HCT116 (cell line): ENCODE results near the gene ST7L. TPM values are rescaled to one million over a fixed set of nuclear protein-coding genes. Genes with fewer than 3 reads are reported as not detected.

Source experiments
- ATAC-seq: fragments of 200-7000 bp; cut with Tn5 transposase; 2 replicates; pipeline ENCODE4 v1.9.1; 2020; ENCODE audit warnings: mild to moderate bottlenecking, moderate library complexity
- BruUV-seq: library from RNA; stranded (reverse); fragments of 400-500 nt; replicated peaks from 2 replicates; lab custom pipeline; 2021; lab: Mats Ljungman, UMichigan
- CTCF ChIA-PET: fragments of 300-600 bp; sonication (Branson Sonifier 250); formaldehyde crosslinking; loops from one replicate; lab custom pipeline; 2021; ENCODE audit warnings: antibody characterized with exemption; lab: Charles Lee
- POLR2A ChIA-PET: fragments of 300-600, 350-600 bp; sonication (Branson Sonifier 250); formaldehyde crosslinking; loops from one replicate; lab custom pipeline; 2021; ENCODE audit warnings: antibody characterized with exemption; lab: Charles Lee
- RAD21 ChIA-PET, 2 experiments: fragments of 300-600 bp; sonication (Branson Sonifier 250); formaldehyde crosslinking; loops; one replicate each; lab custom pipeline; 2023; ENCODE audit warnings: low total read pairs in 2 of 2; ENCODE audit not compliant: uncharacterized antibody in 2 of 2, unreplicated experiment in 2 of 2, low non-redundant PET in 1 of 2; lab: Charles Lee
- DNase-seq: peaks from one replicate; pipeline ENCODE4 v3.0.0-alpha.2; 2010; ENCODE audit warnings: low read depth, low spot score
- H2AFZ ChIP-seq: fragments of 200-600 bp; shearing (Covaris generic), sonication (generic); 2 replicates; pipeline ENCODE4 v1.6.1; 2017; ENCODE audit warnings: low read depth, mixed run types, mixed read lengths, antibody characterized with exemption, low read length; ENCODE audit not compliant: poor library complexity, severe bottlenecking
- H3K27ac ChIP-seq: 2 replicates; pipeline ENCODE4 v1.5.1; 2012; ENCODE audit warnings: low read depth, low read length
- H3K27me3 ChIP-seq: fragments of 200-600 bp; sonication (generic); 2 replicates; pipeline ENCODE4 v1.6.1; 2016; ENCODE audit warnings: mixed run types, low read length, mixed read lengths; ENCODE audit not compliant: insufficient read depth
- H3K36me3 ChIP-seq, 2 experiments: fragments of 200-500 bp in 1 of 2; fragments of 200-600 bp in 1 of 2; sonication (Bioruptor generic) in 1 of 2; sonication (generic) in 1 of 2; 2 replicates each; pipeline versions ENCODE4 v1.5.1 to v1.6.1; 2014 to 2016; ENCODE audit warnings: low read length in 2 of 2, inconsistent platforms in 1 of 2, mixed read lengths in 1 of 2, mixed run types in 1 of 2; ENCODE audit not compliant: insufficient read depth in 2 of 2, control insufficient read depth in 1 of 2
- H3K4me1 ChIP-seq, 2 experiments: fragments of 200-600 bp in 1 of 2; sonication (generic) in 1 of 2; 2 replicates each; pipeline versions ENCODE4 v1.5.1 to v1.6.1; 2012 to 2017; ENCODE audit warnings: low read length in 2 of 2, inconsistent platforms in 1 of 2, mild to moderate bottlenecking in 1 of 2, mixed read lengths in 1 of 2, mixed run types in 1 of 2, moderate library complexity in 1 of 2; ENCODE audit not compliant: insufficient read depth in 2 of 2, control insufficient read depth in 1 of 2
- H3K4me2 ChIP-seq: fragments of 200-600 bp; sonication (generic); 2 replicates; pipeline ENCODE4 v1.6.1; 2017; ENCODE audit warnings: mixed run types, low read length, mixed read lengths
- H3K4me3 ChIP-seq, 2 experiments: fragments of 200-600 bp in 1 of 2; sonication (generic) in 1 of 2; replicated peaks in 1 of 2; 2 replicates each; pipeline ENCODE4 v1.5.1; 2011 to 2016; ENCODE audit warnings: low read length in 2 of 2, control low read depth in 1 of 2, low read depth in 1 of 2, mild to moderate bottlenecking in 1 of 2, mixed read lengths in 1 of 2, mixed run types in 1 of 2
- H3K79me2 ChIP-seq: fragments of 200-600 bp; sonication (generic); 2 replicates; pipeline ENCODE4 v1.6.1; 2017; ENCODE audit warnings: mild to moderate bottlenecking, mixed run types, low read length, moderate library complexity, mixed read lengths; ENCODE audit not compliant: insufficient read depth
- H3K9ac ChIP-seq: fragments of 200-600 bp; sonication (generic); 2 replicates; pipeline ENCODE4 v1.6.1; 2016; ENCODE audit warnings: low read length, mixed read lengths
- H3K9me2 ChIP-seq: fragments of 200-600 bp; sonication (generic), shearing (Covaris generic); 2 replicates; pipeline ENCODE4 v1.6.1; 2017; ENCODE audit warnings: mixed run types, mild to moderate bottlenecking, moderate library complexity; ENCODE audit not compliant: insufficient read depth
- H3K9me3 ChIP-seq, 2 experiments: fragments of 200-500 bp in 1 of 2; fragments of 200-600 bp in 1 of 2; sonication (Bioruptor generic) in 1 of 2; sonication (generic) in 1 of 2; 2 replicates each; pipeline ENCODE4 v1.6.1; 2014 to 2017; ENCODE audit warnings: low read length in 2 of 2, mixed read lengths in 2 of 2, inconsistent platforms in 1 of 2, low read depth in 1 of 2, mild to moderate bottlenecking in 1 of 2, mixed run types in 1 of 2, moderate library complexity in 1 of 2; ENCODE audit not compliant: control insufficient read depth in 1 of 2, insufficient read depth in 1 of 2
- H4K20me1 ChIP-seq: fragments of 200-600 bp; sonication (generic), shearing (Covaris generic); 2 replicates; pipeline ENCODE4 v1.6.1; 2017; ENCODE audit warnings: mixed run types, mild to moderate bottlenecking, moderate library complexity; ENCODE audit not compliant: insufficient read depth
- CBX3 ChIP-seq: IDR thresholded peaks from 2 replicates; pipeline ENCODE4 v1.6.1; 2012; ENCODE audit warnings: low read depth
- CEBPB ChIP-seq: IDR thresholded peaks from 2 replicates; pipeline ENCODE4 v1.6.1; 2012; ENCODE audit warnings: low read depth
- CTCF ChIP-seq, 3 experiments: fragments of 200-600 bp in 1 of 3; sonication (generic) in 1 of 3; IDR thresholded peaks in 2 of 3; conservative IDR thresholded peaks in 1 of 3; 2 replicates each; pipeline ENCODE4 v1.5.1; 2012 to 2017; ENCODE audit warnings: low read depth in 2 of 3, low read length in 2 of 3, antibody characterized with exemption in 1 of 3, borderline replicate concordance in 1 of 3, control low read depth in 1 of 3, mild to moderate bottlenecking in 1 of 3, mixed read lengths in 1 of 3, mixed run types in 1 of 3, moderate library complexity in 1 of 3; ENCODE audit not compliant: insufficient read depth in 1 of 3
- EGR1 ChIP-seq: IDR thresholded peaks from 2 replicates; pipeline ENCODE4 v1.6.1; 2012; ENCODE audit warnings: low read depth
- ELF1 ChIP-seq: IDR thresholded peaks from 2 replicates; pipeline ENCODE4 v1.6.1; 2012; ENCODE audit warnings: low read depth, borderline replicate concordance
- FOSL1 ChIP-seq: IDR thresholded peaks from 2 replicates; pipeline ENCODE4 v1.6.1; 2012; ENCODE audit warnings: low read depth
- MAX ChIP-seq: IDR thresholded peaks from 2 replicates; pipeline ENCODE4 v1.6.1; 2012
- POLR2A ChIP-seq: IDR thresholded peaks from 2 replicates; pipeline ENCODE4 v1.7.0; 2011; ENCODE audit warnings: borderline replicate concordance; ENCODE audit not compliant: insufficient read depth, insufficient read length; ENCODE audit errors: extremely low read depth
- POLR2AphosphoS5 ChIP-seq: IDR thresholded peaks from 2 replicates; pipeline ENCODE4 v1.6.1; 2011; ENCODE audit warnings: mild to moderate bottlenecking, low read depth, low read length, moderate library complexity
- RAD21 ChIP-seq: IDR thresholded peaks from 2 replicates; pipeline ENCODE4 v1.6.1; 2012; ENCODE audit warnings: low read depth, mild to moderate bottlenecking
- SIN3A ChIP-seq: IDR thresholded peaks from 2 replicates; pipeline ENCODE4 v1.6.1; 2012; ENCODE audit warnings: low read depth
- SP1 ChIP-seq: IDR thresholded peaks from 2 replicates; pipeline ENCODE4 v1.6.1; 2012; ENCODE audit warnings: low read depth
- SRF ChIP-seq: IDR thresholded peaks from 2 replicates; pipeline ENCODE4 v1.6.1; 2012; ENCODE audit warnings: low read depth
- TCF7L2 ChIP-seq: IDR thresholded peaks from 2 replicates; pipeline ENCODE4 v1.7.0; 2011; ENCODE audit warnings: borderline replicate concordance, inconsistent platforms; ENCODE audit not compliant: insufficient read depth, insufficient read length; ENCODE audit errors: extremely low read depth
- YY1 ChIP-seq: IDR thresholded peaks from 2 replicates; pipeline ENCODE4 v1.6.1; 2011; ENCODE audit warnings: low read length, low read depth, moderate library complexity, mild to moderate bottlenecking; ENCODE audit not compliant: insufficient replicate concordance; ENCODE audit errors: extremely low read depth
- ZBTB33 ChIP-seq: IDR thresholded peaks from 2 replicates; pipeline ENCODE4 v1.6.1; 2011; ENCODE audit warnings: mild to moderate bottlenecking, low read length, moderate library complexity; ENCODE audit not compliant: insufficient replicate concordance; ENCODE audit errors: extremely low read depth
- ZFX ChIP-seq: fragments of 450-650 bp; IDR thresholded peaks from 2 replicates; pipeline ENCODE4 v1.6.1; 2017
- ZNF274 ChIP-seq: fragments of 200-500 bp; sonication (Bioruptor generic); IDR thresholded peaks from 2 replicates; pipeline ENCODE4 v1.6.1; 2014; ENCODE audit warnings: mild to moderate bottlenecking, low read depth, low read length, inconsistent platforms
- intact Hi-C: fragments of 100-400 bp; cut with micrococcal nuclease; formaldehyde crosslinking; loops from 2 replicates; pipeline ENCODE4 v1.10.0; 2022
- total RNA-seq: library from RNA; stranded (reverse); gene quantifications from one replicate; pipeline ENCODE4 v1.2.1, GENCODE V29; 2021; ENCODE audit not compliant: unreplicated experiment
- TF ChIP-seq, protein P1 (sequence below): IDR thresholded peaks from 2 replicates; pipeline ENCODE4 v1.6.1; 2012

Gene ST7L
- total RNA-seq, 1 experiment from 2014 or later: 19.9 TPM

- Histone ChIP-seq H3K36me3 (no peaks in the 10 kb centered on the region), H3K27ac (no peak overlapping the region), H3K27me3 (no peaks in the 10 kb centered on the region), H3K9me2 (no peaks in the 10 kb centered on the region), H3K79me2 (no peaks in the 10 kb centered on the region), H3K4me3 (no peak overlapping the region), H4K20me1 (no peaks in the 10 kb centered on the region), H3K4me2 (no peak overlapping the region), H3K4me1 (peaks cover 0 to 13% of the 10 kb centered on the region in 2 experiments; a peak in 1 of 4 replicates), H3K9ac (no peak overlapping the region), H3K9me3 (no peaks in the 10 kb centered on the region), H2AFZ (no peak overlapping the region)
- intact Hi-C loops: loop anchor here (10.0 kb wide), 1 partner anchor 180 kb away; the partner anchor contains the start of gene RHOC
- BruUV-seq: no TSS peak
- ChIA-PET RAD21 (no interaction called here), POLR2A (no interaction called here), CTCF (no interaction called here)
- TF ChIP-seq ELF1 (no peak), ZBTB33 (no peak), RAD21 (no peak), MAX (no peak), ZNF274 (no peak), YY1 (no peak), POLR2AphosphoS5 (no peak), CBX3 (no peak), SIN3A (no peak), SRF (no peak), ZFX (no peak), EGR1 (no peak), TCF7L2 (no peak), FOSL1 (no peak), CTCF (IDR thresholded peaks at IDR 0.05 in 2 of 3, conservative IDR thresholded peaks at IDR 0.05 in 1 of 3; ENCODE audit: borderline replicate concordance in 1 of 3, insufficient read depth in 1 of 3, low read depth in 2 of 3, low read length in 2 of 3) (no peak), SP1 (no peak), CEBPB (no peak), POLR2A (no peak)
- TF ChIP-seq, protein P1, sequence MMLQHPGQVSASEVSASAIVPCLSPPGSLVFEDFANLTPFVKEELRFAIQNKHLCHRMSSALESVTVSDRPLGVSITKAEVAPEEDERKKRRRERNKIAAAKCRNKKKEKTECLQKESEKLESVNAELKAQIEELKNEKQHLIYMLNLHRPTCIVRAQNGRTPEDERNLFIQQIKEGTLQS: no peak
- DNase-seq: no peak
- ATAC-seq: no peak
Observed at GRCh38 chr1:112524986-112525385, 94.0 kb downstream of the ST7L start.
